ENCODE results near the gene AP2B1.

DNA sequence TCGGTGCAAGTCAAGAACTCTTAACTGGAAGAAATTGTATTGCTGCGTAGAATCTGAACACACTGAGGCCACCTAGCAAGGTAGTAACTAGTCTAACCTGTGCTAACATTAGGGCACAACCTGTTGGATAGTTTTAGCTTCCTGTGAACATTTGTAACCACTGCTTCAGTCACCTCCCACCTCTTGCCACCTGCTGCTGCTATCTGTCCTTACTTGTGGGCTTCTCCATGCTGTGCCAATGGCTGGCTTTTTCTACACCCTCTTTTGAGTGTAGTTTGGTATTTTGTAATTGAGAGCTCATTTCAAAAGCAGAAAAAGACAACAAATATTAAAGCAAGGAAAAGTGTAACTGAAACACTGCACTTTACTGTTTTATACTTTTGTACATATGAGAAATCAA, 136.6 kb downstream of the AP2B1 start:
- no peak for TF ChIP-seq YY1 (IDR thresholded peaks at IDR 0.05)
- TF ChIP-seq, protein P1, sequence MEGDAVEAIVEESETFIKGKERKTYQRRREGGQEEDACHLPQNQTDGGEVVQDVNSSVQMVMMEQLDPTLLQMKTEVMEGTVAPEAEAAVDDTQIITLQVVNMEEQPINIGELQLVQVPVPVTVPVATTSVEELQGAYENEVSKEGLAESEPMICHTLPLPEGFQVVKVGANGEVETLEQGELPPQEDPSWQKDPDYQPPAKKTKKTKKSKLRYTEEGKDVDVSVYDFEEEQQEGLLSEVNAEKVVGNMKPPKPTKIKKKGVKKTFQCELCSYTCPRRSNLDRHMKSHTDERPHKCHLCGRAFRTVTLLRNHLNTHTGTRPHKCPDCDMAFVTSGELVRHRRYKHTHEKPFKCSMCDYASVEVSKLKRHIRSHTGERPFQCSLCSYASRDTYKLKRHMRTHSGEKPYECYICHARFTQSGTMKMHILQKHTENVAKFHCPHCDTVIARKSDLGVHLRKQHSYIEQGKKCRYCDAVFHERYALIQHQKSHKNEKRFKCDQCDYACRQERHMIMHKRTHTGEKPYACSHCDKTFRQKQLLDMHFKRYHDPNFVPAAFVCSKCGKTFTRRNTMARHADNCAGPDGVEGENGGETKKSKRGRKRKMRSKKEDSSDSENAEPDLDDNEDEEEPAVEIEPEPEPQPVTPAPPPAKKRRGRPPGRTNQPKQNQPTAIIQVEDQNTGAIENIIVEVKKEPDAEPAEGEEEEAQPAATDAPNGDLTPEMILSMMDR (IDR thresholded peaks at IDR 0.05; ENCODE audit: low read depth, low read length, missing input control), result no peak
- TF ChIP-seq GABPA (IDR thresholded peaks at IDR 0.05 in 1 of 2, conservative IDR thresholded peaks at IDR 0.05 in 1 of 2), result no peak
- TF ChIP-seq REST (IDR thresholded peaks at IDR 0.05), result no peak

Measured in liver (tissue), 3 donors.